HG03342 (cell line): Measurements from ENCODE around the gene UPF1.

ENCODE experiments used
- ATAC-seq: cut with Tn5 transposase; IDR thresholded peaks from one replicate; pipeline ENCODE4 v1.9.1; 2021; ENCODE audit warnings: mild to moderate bottlenecking, moderate library complexity; ENCODE audit not compliant: unreplicated experiment

Gene UPF1

GRCh38 chr19:18868380-18869022 lies 36.7 kb downstream of the UPF1 start:
- ATAC-seq, result no peak

- no peak for ATAC-seq
Observed at GRCh38 chr19:18869023-18869618, 37.4 kb downstream of the UPF1 start.

- no peak for ATAC-seq
Observed at GRCh38 chr19:18869781-18870530, 38.2 kb downstream of the UPF1 start.

GRCh38 chr19:18870531-18871172 lies 38.9 kb downstream of the UPF1 start:
- ATAC-seq, result no peak

GRCh38 chr19:18871543-18871942 lies 39.8 kb downstream of the UPF1 start:
- no peak for ATAC-seq

GRCh38 chr19:18875726-18876125 lies 44.0 kb downstream of the UPF1 start:
- ATAC-seq, result no peak

GRCh38 chr19:18876865-18877264 lies 45.1 kb downstream of the UPF1 start:
- ATAC-seq, result no peak

- ATAC-seq, result no peak
Observed at GRCh38 chr19:18878058-18878797, 46.5 kb downstream of the UPF1 start.

- no peak for ATAC-seq
Observed at GRCh38 chr19:18878858-18879578, 47.3 kb downstream of the UPF1 start.

GRCh38 chr19:18879579-18880373 lies 48.0 kb downstream of the UPF1 start:
- ATAC-seq, result no peak

GRCh38 chr19:18881491-18881890 lies 49.7 kb downstream of the UPF1 start:
- ATAC-seq, result no peak

GRCh38 chr19:18883526-18884304 lies 52.0 kb downstream of the UPF1 start:
- no peak for ATAC-seq

GRCh38 chr19:18886972-18887371 lies 55.2 kb downstream of the UPF1 start:
- ATAC-seq, result no peak

GRCh38 chr19:18889949-18890745 lies 58.4 kb downstream of the UPF1 start:
- no peak for ATAC-seq

- no peak for ATAC-seq
Observed at GRCh38 chr19:18893587-18894253, 62.0 kb downstream of the UPF1 start.

GRCh38 chr19:18894254-18895037 lies 62.7 kb downstream of the UPF1 start:
- ATAC-seq, result no peak
